Esophagus muscularis mucosa (tissue), 4 donors: ENCODE results near the gene LEAP2. TPM values are rescaled to one million over a fixed set of nuclear protein-coding genes. Genes with fewer than 3 reads are reported as not detected.

Experiments
- DNase-seq: peaks from one replicate; pipeline ENCODE4 v3.0.0-alpha.2; 2017; ENCODE audit errors: extremely low spot score
- H3K27ac ChIP-seq, 4 donors: fragments of 200-600 bp; sonication (generic); replicated peaks in 1 of 4; 1 replicate in 3 of 4; 2 replicates in 1 of 4; pipeline ENCODE4 v1.5.1; 2016 to 2019; ENCODE audit warnings: mild to moderate bottlenecking in 1 of 4
- H3K27me3 ChIP-seq, 4 donors: fragments of 200-600 bp; sonication (generic); one replicate each; pipeline versions ENCODE4 v1.5.1 to v1.6.0; 2016 to 2019
- H3K36me3 ChIP-seq, 4 donors: fragments of 200-600 bp; sonication (generic); one replicate each; pipeline ENCODE4 v1.5.1; 2016 to 2019
- H3K4me1 ChIP-seq, 4 donors: fragments of 200-600 bp; sonication (generic); one replicate each; pipeline ENCODE4 v1.5.1; 2016 to 2019
- H3K4me3 ChIP-seq, 4 donors: fragments of 200-600 bp; sonication (generic); 1 replicate in 2 of 4; 2 replicates in 2 of 4; pipeline ENCODE4 v1.5.1; 2016 to 2019; ENCODE audit warnings: mild to moderate bottlenecking in 4 of 4, moderate library complexity in 1 of 4
- H3K9me3 ChIP-seq, 4 donors: fragments of 200-600 bp; sonication (generic); 1 replicate in 3 of 4; 2 replicates in 1 of 4; pipeline ENCODE4 v1.5.1; 2016 to 2019
- EP300 ChIP-seq: sonication (generic); formaldehyde crosslinking; IDR thresholded peaks from one replicate; pipeline ENCODE4 v1.6.1; 2017; ENCODE audit warnings: antibody characterized with exemption
- POLR2A ChIP-seq: fragments of 450-650 bp; IDR thresholded peaks from one replicate; pipeline ENCODE4 v1.6.1; 2017; ENCODE audit warnings: antibody characterized with exemption, moderate library complexity, mild to moderate bottlenecking, low read depth
- POLR2AphosphoS5 ChIP-seq, 2 donors: sonication (generic); formaldehyde crosslinking; IDR thresholded peaks; one replicate each; pipeline ENCODE4 v1.6.1; 2017; ENCODE audit warnings: antibody characterized with exemption in 2 of 2
- WGBS: methylation state at CpG from one replicate; pipeline ENCODE4 v1.1.5; 2018; 5-methylcytosine and 5-hydroxymethylcytosine counted together
- intact Hi-C: fragments of 100-400 bp; cut with DNase I; formaldehyde crosslinking; loops from one replicate; pipeline ENCODE4 v1.15.1; 2023
- total RNA-seq, 4 donors: library from RNA; depleted of rRNA; stranded (reverse); fragments of >200 nt; gene quantifications; one replicate each; pipeline versions ENCODE4 v1.1.0 to v1.2.1, GENCODE V29; 2016
- TF ChIP-seq, protein P1 (sequence below), 3 experiments: fragments of 200-600 bp in 2 of 3; fragments of 450-650 bp in 1 of 3; sonication (generic) in 2 of 3; IDR thresholded peaks; one replicate each; pipeline ENCODE4 v1.5.1; 2017 to 2019; ENCODE audit warnings: antibody characterized with exemption in 3 of 3, mild to moderate bottlenecking in 2 of 3, moderate library complexity in 1 of 3

The LEAP2 gene
- total RNA-seq, 4 donors from 2014 or later, result 0.23 to 1.2 (median 0.26) TPM; not detected in 1

DNA sequence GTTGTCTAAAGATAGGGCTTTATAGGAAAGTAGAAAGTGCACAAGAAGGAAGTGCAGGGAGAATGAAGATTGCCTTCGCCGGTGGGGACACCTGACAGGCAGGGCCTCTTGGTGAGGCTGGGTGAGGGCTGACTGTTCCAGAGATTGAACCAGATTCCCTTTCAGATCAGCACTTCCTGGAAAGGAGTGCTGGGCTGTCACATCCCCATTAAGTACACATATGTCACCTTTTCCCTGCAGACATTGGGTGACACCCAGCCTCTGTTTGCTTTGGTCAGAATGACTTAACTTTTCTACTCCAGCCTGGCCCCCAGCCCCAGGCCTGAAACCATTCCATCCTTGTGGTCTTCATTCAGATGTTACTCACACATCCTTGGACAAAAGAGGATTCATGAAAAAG, 35.6 kb upstream of the LEAP2 start:
- TF ChIP-seq, protein P1, sequence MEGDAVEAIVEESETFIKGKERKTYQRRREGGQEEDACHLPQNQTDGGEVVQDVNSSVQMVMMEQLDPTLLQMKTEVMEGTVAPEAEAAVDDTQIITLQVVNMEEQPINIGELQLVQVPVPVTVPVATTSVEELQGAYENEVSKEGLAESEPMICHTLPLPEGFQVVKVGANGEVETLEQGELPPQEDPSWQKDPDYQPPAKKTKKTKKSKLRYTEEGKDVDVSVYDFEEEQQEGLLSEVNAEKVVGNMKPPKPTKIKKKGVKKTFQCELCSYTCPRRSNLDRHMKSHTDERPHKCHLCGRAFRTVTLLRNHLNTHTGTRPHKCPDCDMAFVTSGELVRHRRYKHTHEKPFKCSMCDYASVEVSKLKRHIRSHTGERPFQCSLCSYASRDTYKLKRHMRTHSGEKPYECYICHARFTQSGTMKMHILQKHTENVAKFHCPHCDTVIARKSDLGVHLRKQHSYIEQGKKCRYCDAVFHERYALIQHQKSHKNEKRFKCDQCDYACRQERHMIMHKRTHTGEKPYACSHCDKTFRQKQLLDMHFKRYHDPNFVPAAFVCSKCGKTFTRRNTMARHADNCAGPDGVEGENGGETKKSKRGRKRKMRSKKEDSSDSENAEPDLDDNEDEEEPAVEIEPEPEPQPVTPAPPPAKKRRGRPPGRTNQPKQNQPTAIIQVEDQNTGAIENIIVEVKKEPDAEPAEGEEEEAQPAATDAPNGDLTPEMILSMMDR (IDR thresholded peaks at IDR 0.05), result no peak
- no peak for TF ChIP-seq EP300
- TF ChIP-seq POLR2AphosphoS5 (IDR thresholded peaks at IDR 0.05), result no peak
- no peak for TF ChIP-seq POLR2A
- H3K27ac ChIP-seq, result no peak overlapping the region
- H3K36me3 ChIP-seq, result no peaks in the 10 kb centered on the region
- H3K9me3 ChIP-seq, result no peaks in the 10 kb centered on the region
- intact Hi-C loops, result no loop called here
- H3K4me3 ChIP-seq, result no peak overlapping the region
- DNase-seq, result no peak
- no peaks in the 10 kb centered on the region for H3K27me3 ChIP-seq
- peaks cover 0 to 17% (median 16%) of the 10 kb centered on the region in 4 donors for H3K4me1 ChIP-seq
- 81% methylated on average over 2 of the region's 2 CpGs for WGBS

DNA sequence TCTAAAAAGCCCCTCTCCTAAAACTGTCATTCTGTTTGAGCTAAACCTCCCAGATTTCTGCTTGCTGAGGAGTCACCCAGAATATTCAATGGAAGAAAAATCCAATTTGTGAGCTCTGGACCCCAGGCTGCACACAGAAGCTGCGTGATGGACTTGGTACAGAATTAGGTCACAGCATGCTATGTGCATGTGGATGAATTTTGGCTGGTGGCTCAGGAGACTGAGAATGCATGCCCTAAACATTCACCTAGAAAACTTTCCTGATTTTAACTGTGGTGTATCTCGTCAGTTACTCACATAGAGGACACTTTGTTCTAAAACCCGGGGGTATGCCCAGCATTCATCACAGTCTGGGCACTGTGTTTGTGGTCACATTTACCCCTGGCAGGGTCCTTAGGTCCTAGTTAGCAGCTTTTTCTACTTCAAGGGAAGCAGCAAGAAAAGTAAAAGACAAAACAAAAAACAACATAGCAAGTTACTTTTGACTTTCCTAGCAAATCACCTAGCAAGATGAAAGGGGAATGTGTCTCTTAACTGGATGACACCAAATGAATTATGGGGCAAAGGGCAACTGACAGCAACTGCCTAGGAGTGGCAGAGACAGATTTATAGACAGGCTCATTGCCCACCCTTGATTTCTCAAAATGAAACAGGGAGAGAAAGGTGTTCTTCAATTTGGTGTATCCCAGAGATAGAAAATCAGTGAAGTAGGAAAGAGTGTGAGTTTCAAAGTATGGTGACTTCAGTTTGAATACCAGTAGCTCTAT, 34.8 kb upstream of the LEAP2 start:
- no peaks in the 10 kb centered on the region for H3K27me3 ChIP-seq
- DNase-seq, result no peak
- H3K27ac ChIP-seq, result peak overlapping the region; percentile 65 to 80 (median 70)
- intact Hi-C loops, result no loop called here
- no peaks in the 10 kb centered on the region for H3K36me3 ChIP-seq
- TF ChIP-seq, protein P1 (IDR thresholded peaks at IDR 0.05), result no peak
- TF ChIP-seq POLR2A (no peak), POLR2AphosphoS5 (IDR thresholded peaks at IDR 0.05) (no peak), EP300 (no peak)
- H3K4me3 ChIP-seq, result no peak overlapping the region
- H3K9me3 ChIP-seq, result no peaks in the 10 kb centered on the region
- peaks cover 0 to 17% (median 16%) of the 10 kb centered on the region in 4 donors for H3K4me1 ChIP-seq
- WGBS, result 81% methylated on average over 3 of the region's 3 CpGs

DNA sequence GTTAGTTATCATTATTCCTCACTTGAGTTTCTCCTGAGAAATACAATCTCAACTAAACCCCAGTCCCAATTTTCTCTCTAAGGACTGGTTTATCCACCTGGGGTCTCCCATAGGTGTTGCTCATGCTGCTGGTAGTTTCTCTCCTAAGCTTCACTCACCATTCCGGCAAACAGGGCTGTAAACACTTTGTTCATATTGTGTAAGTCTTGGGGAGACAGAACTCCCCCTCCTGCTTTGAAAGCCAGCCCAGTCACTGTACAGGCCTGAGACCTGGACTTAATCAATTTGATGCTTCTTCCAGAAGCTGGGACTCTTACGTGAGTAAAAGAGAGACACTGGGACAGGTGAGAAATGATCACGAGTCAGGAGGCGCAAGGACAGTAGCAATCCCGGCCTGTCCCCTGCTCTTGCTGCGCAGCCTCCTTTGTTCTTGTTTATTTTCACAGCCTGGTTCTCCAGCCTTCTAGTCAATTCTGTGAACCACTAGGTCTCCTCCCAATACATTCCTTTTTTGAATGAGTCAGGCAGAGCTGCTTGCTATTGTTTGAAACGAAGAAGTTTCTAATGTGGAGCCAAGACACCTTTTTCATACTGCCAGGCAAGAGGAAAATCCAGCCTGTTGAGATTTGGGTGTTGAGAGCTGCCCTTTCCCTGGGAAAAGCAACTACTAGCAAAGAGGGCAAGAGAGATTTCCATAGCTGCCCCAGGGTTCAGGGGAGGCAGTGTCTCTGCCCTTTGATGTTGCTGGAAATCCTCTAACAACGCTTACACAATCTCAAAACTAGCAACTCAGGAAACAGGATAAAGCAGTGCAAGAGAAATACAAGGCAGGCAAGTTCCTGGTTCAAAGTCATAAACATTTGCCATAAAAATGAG, 33.8 kb upstream of the LEAP2 start:
- Histone ChIP-seq H3K4me1 (peaks cover 0 to 17% (median 16%) of the 10 kb centered on the region in 4 donors), H3K36me3 (no peaks in the 10 kb centered on the region), H3K27ac (peak overlapping the region; percentile 65 to 80 (median 70)), H3K9me3 (no peaks in the 10 kb centered on the region), H3K27me3 (no peaks in the 10 kb centered on the region), H3K4me3 (no peak overlapping the region)
- no peak for DNase-seq
- WGBS, result 44% methylated on average over 8 of the region's 8 CpGs
- intact Hi-C loops, result no loop called here
- TF ChIP-seq POLR2AphosphoS5 (IDR thresholded peaks at IDR 0.05) (peak in 1 of 2 donors; percentile 58), EP300 (no peak), POLR2A (no peak)
- TF ChIP-seq, protein P1 (IDR thresholded peaks at IDR 0.05), result no peak

DNA sequence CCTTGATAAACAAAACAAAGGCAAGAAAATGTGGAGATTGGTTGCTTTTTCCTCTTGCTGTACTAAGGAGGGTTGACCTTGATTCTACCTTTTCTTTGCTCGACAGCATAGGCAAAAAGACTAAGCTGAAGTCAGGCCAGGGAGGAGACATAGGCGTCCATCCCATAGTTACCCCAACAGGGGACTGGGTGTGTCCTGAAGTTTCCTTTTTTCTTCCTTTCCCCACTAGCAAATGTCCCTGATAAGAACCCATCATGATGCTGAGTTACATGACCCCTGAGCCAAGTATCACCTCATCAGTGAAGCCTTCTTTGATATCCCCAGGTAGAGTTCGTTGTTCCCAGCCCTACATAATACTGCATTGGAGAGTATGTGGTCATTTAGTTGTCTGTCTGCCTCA, 33.2 kb upstream of the LEAP2 start:
- Histone ChIP-seq H3K4me1 (peaks cover 0 to 17% (median 16%) of the 10 kb centered on the region in 4 donors), H3K9me3 (no peaks in the 10 kb centered on the region), H3K4me3 (no peak overlapping the region), H3K36me3 (no peaks in the 10 kb centered on the region), H3K27me3 (no peaks in the 10 kb centered on the region), H3K27ac (peak overlapping the region; percentile 65 to 80 (median 70))
- intact Hi-C loops, result no loop called here
- 83% methylated on average over 3 of the region's 3 CpGs for WGBS
- TF ChIP-seq POLR2A (no peak), POLR2AphosphoS5 (IDR thresholded peaks at IDR 0.05) (no peak), EP300 (no peak)
- TF ChIP-seq, protein P1 (IDR thresholded peaks at IDR 0.05), result no peak
- no peak for DNase-seq
